ENCODE data around the gene FAM107B.

FAM107B gene

DNA sequence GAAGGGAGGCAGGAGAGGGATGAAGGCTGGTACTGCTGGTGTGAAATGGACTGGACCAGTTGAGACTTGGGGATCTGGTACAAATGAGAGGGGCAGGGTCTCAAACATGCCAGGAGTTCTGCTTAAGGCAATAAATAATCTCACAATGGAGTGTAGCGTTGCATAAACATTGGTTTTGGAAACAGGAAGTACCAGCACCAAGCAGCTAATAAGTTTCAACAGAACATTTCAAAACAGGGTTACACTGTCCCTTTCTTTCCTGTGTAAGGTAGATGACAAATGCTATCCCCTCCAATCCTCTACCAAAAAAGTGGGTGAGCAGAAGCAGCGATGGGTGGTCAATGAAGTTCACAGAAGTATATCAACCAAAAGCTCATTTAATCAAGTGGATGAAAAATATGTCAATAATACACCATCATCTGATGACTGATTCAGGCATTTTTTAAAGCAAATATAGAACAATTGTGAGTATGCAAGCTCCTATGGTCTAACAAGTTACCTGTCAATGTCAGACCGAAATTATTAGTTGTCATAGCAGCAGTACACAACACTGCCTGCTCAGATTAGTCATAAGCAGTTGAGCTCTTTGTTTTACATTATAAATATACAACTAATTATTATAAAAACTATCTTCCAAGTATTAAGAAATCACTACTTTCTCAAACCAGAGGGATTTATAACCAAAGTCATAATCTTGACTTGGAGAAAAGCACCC is 220.0 kb downstream of the FAM107B start:
- TF ChIP-seq, protein P1, sequence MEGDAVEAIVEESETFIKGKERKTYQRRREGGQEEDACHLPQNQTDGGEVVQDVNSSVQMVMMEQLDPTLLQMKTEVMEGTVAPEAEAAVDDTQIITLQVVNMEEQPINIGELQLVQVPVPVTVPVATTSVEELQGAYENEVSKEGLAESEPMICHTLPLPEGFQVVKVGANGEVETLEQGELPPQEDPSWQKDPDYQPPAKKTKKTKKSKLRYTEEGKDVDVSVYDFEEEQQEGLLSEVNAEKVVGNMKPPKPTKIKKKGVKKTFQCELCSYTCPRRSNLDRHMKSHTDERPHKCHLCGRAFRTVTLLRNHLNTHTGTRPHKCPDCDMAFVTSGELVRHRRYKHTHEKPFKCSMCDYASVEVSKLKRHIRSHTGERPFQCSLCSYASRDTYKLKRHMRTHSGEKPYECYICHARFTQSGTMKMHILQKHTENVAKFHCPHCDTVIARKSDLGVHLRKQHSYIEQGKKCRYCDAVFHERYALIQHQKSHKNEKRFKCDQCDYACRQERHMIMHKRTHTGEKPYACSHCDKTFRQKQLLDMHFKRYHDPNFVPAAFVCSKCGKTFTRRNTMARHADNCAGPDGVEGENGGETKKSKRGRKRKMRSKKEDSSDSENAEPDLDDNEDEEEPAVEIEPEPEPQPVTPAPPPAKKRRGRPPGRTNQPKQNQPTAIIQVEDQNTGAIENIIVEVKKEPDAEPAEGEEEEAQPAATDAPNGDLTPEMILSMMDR (IDR thresholded peaks at IDR 0.05): no peak
- H3K4me3 ChIP-seq: no peak overlapping the region
- no peak for DNase-seq (ENCODE audit: low spot score)
- H3K27ac ChIP-seq: peak overlapping the region in 1 of 2 donors; percentile 64

DNA sequence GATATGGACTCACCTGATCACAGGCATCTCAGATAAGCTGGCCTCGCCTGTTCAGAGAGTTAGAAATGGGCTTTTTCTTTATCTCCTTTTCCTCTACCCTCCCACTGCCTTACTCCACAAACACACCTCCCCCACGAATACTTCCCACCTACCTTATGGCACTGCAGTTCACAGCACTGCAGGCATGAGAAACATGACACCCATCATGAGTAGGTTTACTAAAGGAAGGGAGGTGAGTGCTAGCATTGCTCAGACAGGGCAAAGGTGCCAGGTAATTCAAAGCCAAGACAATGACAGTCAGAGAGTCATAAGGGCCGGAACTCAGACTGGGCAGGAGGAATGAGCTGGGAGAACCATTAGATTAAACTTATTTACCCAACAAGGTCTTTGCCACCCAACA is 220.6 kb downstream of the FAM107B start:
- Histone ChIP-seq H3K4me3 (no peak overlapping the region), H3K27ac (peak overlapping the region in 1 of 2 donors; percentile 64)
- TF ChIP-seq, protein P1 (IDR thresholded peaks at IDR 0.05): no peak
- no peak for DNase-seq (ENCODE audit: low spot score)

DNA sequence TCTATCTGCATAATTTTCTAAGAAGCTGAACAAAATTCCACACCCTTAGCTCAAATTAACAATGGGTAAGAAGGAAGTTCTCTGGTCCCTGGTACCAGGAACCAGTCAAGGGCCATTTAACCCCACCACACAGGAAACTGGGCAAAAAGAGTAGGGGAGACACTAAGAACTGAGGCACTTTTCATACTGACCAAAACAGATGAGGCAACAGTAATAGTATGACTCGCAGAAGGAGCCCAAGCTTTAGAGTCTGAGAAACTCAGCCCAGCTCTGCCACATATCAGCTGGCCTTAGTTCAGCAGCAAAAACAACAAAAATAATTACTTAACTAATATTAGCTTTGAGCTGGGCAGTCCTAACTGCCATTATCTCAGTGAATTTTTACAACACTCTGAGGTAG is 221.2 kb downstream of the FAM107B start:
- Histone ChIP-seq H3K4me3 (no peak overlapping the region), H3K27ac (peak overlapping the region; percentile 31 to 64)
- DNase-seq (ENCODE audit: low spot score): no peak
- TF ChIP-seq, protein P1 (IDR thresholded peaks at IDR 0.05): no peak

DNA sequence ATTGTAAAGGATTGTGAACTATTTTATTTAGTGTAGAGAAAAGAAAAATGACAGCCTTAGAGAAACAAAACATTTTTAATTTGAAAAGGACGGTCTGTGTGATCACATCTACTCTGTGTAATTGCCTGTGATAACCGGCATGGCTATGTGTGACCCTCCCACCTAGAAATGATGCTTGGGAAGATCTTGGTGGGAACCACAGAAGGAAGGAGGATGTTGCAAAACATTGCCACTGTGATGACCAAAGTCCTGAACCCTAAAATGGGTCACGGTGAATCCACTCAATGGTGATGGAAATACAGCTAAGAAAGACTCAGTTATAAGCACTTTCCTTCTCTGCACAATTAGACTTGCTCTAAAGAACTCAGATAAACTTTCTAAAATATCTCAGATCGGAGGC is 222.7 kb downstream of the FAM107B start:
- TF ChIP-seq, protein P1 (IDR thresholded peaks at IDR 0.05): no peak
- H3K27ac ChIP-seq: no peak overlapping the region

DNA sequence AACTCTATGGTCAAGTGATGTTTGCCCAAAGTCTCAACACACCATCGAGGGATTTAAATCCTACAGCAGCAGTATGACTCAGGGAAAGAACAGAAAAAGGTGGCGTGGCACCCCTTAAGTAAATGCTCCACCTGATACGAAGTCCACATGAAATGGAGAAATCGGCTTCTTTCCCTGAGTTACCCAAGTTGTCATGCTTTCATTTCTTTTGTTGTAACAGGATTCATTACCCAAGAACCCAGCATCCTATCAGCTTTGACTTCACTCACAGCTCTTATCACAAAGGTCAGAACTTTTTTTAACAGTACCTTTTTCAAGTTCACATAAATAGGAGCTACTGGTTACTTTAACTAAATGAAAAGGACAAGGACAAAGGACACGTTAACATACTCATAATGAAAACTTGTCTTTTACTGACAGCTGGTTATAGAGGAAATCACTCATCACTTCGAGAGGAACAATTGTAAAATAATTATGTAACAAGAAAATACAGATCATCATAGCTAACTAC is 224.2 kb downstream of the FAM107B start:
- no peak overlapping the region for H3K4me3 ChIP-seq
- no peak for DNase-seq (ENCODE audit: low spot score)
- TF ChIP-seq, protein P1 (IDR thresholded peaks at IDR 0.05): no peak
- H3K27ac ChIP-seq: no peak overlapping the region

More for the DNA sequence above, 222.7 kb downstream of the FAM107B start:
- no peak for DNase-seq (ENCODE audit: low spot score)
- H3K4me3 ChIP-seq: no peak overlapping the region

DNA sequence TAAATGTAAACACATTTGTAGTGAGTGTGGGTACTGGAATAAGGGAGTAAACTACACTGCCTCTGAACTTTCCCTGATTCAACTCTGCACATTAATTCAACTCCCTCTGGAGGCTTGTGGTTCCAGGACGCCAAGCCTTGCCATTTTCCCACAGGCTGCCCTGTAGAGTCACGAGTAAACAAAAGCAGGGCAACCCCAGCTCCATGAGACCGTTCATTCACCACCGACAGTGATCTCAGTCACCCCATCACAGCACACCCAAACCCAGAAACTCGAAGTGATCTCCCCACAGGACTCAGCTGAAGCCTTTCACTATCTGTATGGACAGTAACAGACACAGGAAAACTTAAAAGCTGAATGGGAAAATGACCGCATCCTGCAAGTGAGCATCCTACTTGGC is 225.2 kb downstream of the FAM107B start:
- no peak for DNase-seq (ENCODE audit: low spot score)
- TF ChIP-seq, protein P1 (IDR thresholded peaks at IDR 0.05): no peak
- no peak overlapping the region for H3K27ac ChIP-seq
- no peak overlapping the region for H3K4me3 ChIP-seq

DNA sequence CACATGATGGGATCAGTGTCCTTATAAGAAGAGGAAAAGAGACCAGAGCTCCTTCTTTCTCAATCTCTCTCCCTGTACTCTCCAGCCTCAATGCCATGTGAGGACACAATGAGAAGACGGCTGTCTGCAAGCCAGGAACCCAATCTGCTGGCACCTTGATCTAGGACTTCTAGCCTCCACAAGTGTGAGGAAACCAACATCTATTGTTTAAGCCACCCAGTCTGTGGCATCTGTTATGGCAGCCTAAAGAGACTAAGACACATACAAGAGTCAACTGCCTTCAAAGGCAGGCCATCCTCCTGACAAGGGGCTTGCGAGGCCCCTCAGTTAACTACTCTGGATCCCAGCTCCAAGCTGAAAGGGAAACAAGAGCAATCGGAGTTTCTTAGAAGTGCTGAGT is 225.7 kb downstream of the FAM107B start:
- no peak overlapping the region for H3K4me3 ChIP-seq
- TF ChIP-seq, protein P1 (IDR thresholded peaks at IDR 0.05): no peak
- DNase-seq (ENCODE audit: low spot score): no peak
- H3K27ac ChIP-seq: no peak overlapping the region

Measured in coronary artery (tissue), 2 donors.